ENCODE results near the gene NSRP1. TPM values are rescaled to one million over a fixed set of nuclear protein-coding genes. Genes with fewer than 3 reads are reported as not detected.

The NSRP1 gene
- total and polyA plus RNA-seq, 2 donors (not counting 3 experiments of a cell fraction or from before 2014, with no cell fraction given), result 11.2 to 29.1 TPM

DNA sequence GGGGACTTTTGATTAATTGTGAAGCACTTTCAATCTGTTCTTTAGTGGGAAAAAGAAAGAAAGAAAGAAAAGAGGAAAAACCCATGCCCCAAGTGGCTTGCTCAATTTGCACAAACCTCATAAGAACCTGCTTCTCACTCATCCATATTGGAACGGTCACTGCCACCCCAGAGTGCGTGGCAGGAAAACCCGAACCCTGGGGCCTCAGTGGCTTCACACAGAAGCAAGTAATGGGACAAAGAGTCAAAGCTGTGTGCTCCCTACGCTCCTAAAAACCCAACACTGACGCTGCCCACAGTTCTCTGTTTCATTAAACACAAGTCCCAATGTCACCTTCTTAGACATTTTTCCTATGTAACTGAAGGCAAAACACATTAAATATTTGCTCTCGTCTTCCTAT, 117.7 kb downstream of the NSRP1 start:
- Histone ChIP-seq H3K9me3 (replicated peaks; ENCODE audit: control insufficient read depth, insufficient read depth, low read length) (no peaks in the 10 kb centered on the region), H4K20me1 (replicated peaks; ENCODE audit: control insufficient read depth, extremely low read depth, insufficient read depth, low read length) (no peaks in the 10 kb centered on the region), H3K27me3 (ENCODE audit: control insufficient read depth in 2 of 2, insufficient read depth in 2 of 2, low read length in 2 of 2) (peaks cover 59 to 64% of the 10 kb centered on the region in 2 experiments), H3K4me1 (ENCODE audit: control insufficient read depth, extremely low read depth, insufficient read depth, low read length) (peaks cover 8% of the 10 kb centered on the region), H2AFZ (ENCODE audit: low read depth, low read length) (no peak overlapping the region), H3K4me3 (replicated peaks in 1 of 3; ENCODE audit: insufficient read depth in 1 of 3, low read depth in 1 of 3, low read length in 3 of 3) (no peak overlapping the region), H3K27ac (ENCODE audit: insufficient read depth, low read depth, low read length) (no peak overlapping the region), H3K4me2 (ENCODE audit: insufficient read depth, low read length) (no peak overlapping the region), H3K79me2 (ENCODE audit: control insufficient read depth, insufficient read depth, low read length) (no peaks in the 10 kb centered on the region), H3K36me3 (ENCODE audit: control insufficient read depth in 2 of 2, extremely low read depth in 1 of 2, insufficient read depth in 2 of 2, low read length in 2 of 2) (no peaks in the 10 kb centered on the region), H3K9me1 (replicated peaks; ENCODE audit: control insufficient read depth, extremely low read depth, insufficient read depth, low read length) (no peaks in the 10 kb centered on the region), H3K9ac (replicated peaks; ENCODE audit: extremely low read depth, insufficient read depth, low read length) (no peak overlapping the region)
- intact Hi-C loops (cut with micrococcal nuclease) (no loop called here), dilution Hi-C loops (cut with MboI; ENCODE audit: extremely low pct_ligation_motif_present, low sequenced_read_pairs) (no loop called here)
- CTCF ChIA-PET, result interaction anchor here (0.6 to 5.2 kb wide), 5 partner anchors 9 to 141 kb away, joined by 3 to 73 read pairs (median 3); no protein-coding TSS in a partner anchor
- no TSS peak for BruUV-seq (replicated peaks)
- no peak for DNase-seq (ENCODE audit: low read depth, low spot score)
- POLR2A ChIA-PET, result no interaction called here
- TF ChIP-seq POLR2A (IDR thresholded peaks at IDR 0.05; ENCODE audit: low read depth, low read length) (no peak), JUN (IDR thresholded peaks at IDR 0.05; ENCODE audit: borderline replicate concordance, insufficient read depth, insufficient read length, low read depth) (no peak), CTCF (IDR thresholded peaks at IDR 0.05; ENCODE audit: extremely low read depth in 1 of 2, insufficient read depth in 1 of 2, low read depth in 1 of 2, low read length in 2 of 2) (no peak), MYC (IDR thresholded peaks at IDR 0.05; ENCODE audit: low read depth, low read length) (no peak), POLR2AphosphoS5 (IDR thresholded peaks at IDR 0.05; ENCODE audit: insufficient read depth, low read depth, low read length) (no peak), EZH2 (IDR thresholded peaks at IDR 0.05; ENCODE audit: borderline replicate concordance, low read depth, low read length, severe bottlenecking) (no peak), GATA2 (IDR thresholded peaks at IDR 0.05; ENCODE audit: insufficient read depth, insufficient read length, low read depth, low read length) (no peak), FOS (IDR thresholded peaks at IDR 0.05; ENCODE audit: borderline replicate concordance, insufficient read depth, low read length) (no peak)
- TF ChIP-seq, protein P1, sequence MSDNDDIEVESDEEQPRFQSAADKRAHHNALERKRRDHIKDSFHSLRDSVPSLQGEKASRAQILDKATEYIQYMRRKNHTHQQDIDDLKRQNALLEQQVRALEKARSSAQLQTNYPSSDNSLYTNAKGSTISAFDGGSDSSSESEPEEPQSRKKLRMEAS (IDR thresholded peaks at IDR 0.05; ENCODE audit: insufficient read depth, insufficient read length), result no peak
- no peak for FAIRE-seq

Data from endothelial cell of umbilical vein (primary cell).